Superior temporal gyrus (tissue), 1 donor: ENCODE results near the gene ZNF506.
"Not testable (repeated sequence)": the region's sequence is repeated elsewhere in the genome, so short reads cannot be mapped to it uniquely, and the experiment has no call there.

Source experiments
- DNase-seq: peaks from one replicate; pipeline ENCODE4 v3.0.0-alpha.2; 2016; ENCODE audit errors: extremely low spot score

Gene ZNF506

DNA sequence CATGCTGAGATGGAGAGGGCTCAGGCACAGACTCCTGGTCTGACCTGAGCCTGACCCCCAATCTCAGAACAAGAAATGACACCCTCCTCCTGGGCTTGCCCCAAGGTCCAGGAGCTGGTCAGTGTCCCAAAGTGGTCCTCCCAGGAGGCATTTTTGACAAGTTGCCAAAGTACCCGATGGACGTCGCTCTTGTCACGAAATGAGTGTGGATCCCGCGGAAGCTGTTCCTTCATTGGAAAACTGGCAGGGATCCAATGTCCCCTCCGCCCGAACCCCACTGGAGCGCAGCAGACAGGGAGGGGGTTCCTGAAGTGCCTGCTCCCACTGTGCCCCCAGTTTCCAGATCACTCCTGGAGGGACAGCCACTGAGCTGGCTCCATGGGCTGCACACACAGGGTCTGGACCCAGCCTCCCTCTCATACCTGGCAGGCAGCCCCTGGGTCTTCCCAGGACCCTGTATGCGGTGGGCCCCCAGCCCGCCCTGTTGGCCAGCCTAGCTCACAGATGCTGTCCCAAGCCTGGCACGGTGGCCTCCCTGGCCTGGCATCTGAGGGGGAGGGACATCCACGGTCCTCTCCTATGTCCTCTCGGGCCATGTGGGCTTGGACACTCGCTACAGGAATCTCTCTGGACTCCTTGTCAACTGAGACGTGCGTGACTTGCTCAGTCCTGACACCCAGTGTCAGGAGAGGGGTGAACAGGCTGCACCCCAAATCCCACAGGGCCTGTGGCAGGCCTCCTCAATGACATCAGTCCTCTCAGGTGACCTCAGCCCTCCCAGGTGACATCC is 75.9 kb downstream of the ZNF506 start:
- DNase-seq, result no peak

DNA sequence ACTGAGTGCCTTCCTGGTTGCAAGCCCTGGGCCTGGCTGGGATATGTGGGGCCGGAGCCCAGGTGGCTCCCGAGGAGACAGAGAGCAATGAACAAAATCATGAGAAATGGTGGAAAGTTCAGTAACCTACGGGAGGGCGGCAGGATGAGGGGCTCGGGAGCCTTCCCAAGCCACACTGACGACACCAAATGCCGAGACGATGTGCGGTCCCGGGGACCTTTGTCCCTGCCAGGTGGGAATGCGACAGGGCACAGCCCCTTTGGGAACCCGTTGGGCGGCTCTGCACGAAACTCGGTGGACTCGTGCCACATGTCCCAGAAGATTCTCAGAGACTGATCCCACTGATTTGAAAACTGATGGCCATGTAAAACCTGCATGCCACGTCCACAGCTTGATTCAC is 76.9 kb downstream of the ZNF506 start:
- no peak for DNase-seq

DNA sequence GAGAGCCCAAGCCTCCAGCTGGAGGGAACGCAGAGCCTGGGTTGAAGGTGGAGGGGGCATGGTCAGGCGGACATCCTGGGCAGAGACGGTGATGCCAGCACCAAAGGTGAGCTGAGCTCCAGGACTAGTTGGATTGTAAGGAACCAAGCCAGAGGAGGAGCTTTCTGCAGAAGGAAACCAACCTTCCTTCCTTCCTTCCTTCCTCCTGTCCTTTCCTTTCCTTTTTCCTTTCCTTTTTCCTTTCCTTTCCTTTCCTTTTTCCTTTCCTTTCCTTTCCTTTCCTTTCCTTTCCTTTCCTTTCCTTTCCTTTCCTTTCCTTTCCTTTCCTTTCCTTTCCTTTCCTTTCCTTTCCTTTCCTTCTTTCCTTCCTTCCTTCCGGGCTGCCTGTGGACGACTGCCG is 77.6 kb downstream of the ZNF506 start:
- DNase-seq, result not testable (repeated sequence)

DNA sequence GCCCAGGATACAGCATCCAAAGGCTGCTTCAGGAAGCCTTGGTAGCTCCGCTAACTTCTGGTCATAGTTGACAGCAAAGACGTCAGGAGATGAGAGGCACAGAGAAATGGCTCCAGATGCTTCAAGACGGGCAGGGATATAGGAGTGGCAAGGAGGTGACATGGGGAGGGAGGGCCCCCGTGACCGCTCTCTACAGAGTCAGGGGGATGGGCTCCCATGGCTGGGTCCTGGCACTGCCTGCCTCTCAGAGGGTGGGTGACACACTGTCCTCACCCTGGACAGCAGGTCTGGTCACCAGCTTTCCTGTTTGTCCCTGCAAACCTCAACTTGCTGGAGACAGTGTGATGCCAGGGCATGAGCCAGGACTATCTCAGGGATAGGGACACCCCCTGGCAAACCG is 78.4 kb downstream of the ZNF506 start:
- DNase-seq, result no peak

DNA sequence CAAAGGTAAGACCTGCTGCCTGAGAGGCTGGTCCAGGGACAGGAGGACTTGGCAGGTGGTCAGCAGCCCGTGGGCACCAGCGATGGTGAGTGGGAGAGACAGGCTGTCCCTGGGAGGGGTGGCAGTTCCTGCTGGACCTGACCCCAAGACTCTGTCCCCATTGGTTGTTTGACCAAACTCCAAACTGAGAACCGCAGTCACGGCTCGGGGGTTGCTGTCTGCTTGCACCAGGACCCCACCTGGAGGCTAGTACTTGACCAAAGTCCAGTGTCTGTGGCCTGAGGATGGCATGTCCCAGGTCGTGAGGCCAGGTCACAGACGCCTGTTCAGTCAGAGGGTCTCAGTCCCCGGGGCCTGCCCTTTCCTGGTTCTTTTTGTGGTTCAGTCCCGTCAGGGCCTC is 78.8 kb downstream of the ZNF506 start:
- DNase-seq, result no peak
